GM18867 (cell line): ENCODE results near the gene KBTBD6.
"Not testable (repeated sequence)": the region's sequence is repeated elsewhere in the genome, so short reads cannot be mapped to it uniquely, and the experiment has no call there.

Source experiments
- ATAC-seq: cut with Tn5 transposase; IDR thresholded peaks from one replicate; pipeline ENCODE4 v1.9.1; 2021; ENCODE audit warnings: mild to moderate bottlenecking, moderate library complexity; ENCODE audit not compliant: unreplicated experiment

Gene KBTBD6

DNA sequence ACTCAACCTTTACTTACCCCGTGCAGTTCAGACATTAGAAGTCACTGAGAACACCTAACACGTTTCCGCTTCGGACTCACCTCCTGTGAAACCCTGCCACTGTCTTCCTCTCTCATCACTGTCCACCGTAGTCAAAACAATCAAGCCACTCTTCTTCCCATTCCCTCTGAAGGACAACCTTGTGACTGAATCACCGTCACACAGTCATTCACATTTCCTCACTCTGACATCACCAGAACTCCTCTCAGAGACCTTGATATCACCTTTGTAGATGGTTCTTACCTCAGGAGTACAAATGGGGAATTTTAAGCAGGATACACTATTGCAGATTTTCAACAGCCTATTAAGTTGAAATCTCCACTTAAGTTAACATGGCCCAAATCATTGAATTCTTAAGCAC is 1.3 kb upstream of the KBTBD6 start:
- no peak for ATAC-seq

DNA sequence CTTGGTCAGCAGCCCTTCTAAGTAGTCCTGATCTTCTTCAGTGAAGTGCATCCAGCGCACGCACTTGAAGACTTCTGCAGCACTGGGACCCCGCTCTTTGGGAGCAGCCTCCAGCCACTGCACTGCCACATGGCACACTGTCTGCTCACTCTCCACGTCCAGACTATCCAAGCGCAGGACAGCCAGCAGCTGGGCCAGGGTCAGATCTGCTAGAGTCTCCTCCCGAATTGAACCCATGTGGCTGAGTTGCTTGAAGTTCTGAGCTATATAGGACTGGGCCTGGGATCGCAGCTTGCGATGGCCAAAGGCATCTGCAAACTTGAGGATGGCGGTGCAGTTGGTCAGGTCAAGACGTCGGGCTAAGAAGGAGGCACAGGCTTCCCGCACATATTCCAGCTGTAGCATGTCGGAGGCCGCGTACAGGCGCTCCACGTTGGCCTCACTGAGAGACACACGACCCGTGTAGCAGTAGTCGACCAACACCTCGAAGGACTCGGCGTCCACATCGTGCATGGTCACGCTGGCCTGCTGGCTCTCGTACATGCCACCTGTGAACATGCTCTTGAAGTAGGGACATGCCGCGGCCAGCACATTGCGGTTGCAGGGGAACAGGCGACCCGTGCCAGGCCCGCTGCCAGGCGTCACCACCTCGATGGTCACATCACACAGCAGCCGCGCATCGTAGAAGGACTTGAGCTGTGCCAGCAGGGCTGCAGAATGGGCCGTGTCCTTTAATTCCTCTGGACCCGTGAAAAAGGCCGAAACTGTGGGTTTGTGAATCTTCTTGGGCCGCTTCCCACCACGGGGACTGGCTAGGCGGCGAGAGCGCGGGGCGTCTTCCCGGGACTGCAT is 716 bp downstream of the KBTBD6 start:
- peak; percentile 8 for ATAC-seq

DNA sequence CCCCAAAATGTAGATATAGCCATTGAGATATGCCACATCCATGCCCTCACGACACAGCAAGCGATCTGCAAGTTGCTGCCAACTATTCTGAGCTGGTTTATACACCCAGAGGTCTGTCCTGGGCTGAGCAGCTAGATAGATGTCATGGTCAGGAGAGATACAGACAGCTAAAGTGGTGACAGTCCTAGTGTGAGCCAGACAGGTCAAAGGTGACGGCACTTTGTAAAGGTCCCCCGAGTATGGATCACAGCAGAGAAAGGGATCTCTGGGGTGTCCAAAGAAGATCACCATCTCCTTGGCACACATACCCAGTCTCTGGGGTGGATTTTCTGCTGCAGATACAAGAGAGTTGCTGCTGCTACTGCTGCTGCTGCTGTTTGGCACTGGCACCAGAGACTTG is 1.4 kb downstream of the KBTBD6 start:
- not testable (repeated sequence) for ATAC-seq

DNA sequence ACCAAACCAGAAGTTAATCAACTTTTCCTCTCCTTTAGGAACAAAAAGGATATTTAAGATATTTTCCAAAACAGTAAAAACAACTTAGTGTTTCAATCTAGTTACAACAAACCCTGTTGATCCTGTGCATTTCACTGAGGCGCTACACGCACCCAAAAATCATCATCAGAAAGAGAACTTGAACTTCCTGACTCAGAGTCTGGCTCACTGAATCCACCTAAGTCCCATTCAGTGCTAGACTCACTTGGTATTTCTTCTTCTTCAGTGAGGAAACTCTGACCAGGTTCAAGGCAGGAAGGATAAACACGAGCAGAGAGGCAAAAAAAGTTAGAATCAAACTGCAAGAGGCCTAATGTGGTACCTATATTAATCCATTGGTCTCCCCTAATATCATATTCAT is 2.2 kb downstream of the KBTBD6 start:
- ATAC-seq = no peak

DNA sequence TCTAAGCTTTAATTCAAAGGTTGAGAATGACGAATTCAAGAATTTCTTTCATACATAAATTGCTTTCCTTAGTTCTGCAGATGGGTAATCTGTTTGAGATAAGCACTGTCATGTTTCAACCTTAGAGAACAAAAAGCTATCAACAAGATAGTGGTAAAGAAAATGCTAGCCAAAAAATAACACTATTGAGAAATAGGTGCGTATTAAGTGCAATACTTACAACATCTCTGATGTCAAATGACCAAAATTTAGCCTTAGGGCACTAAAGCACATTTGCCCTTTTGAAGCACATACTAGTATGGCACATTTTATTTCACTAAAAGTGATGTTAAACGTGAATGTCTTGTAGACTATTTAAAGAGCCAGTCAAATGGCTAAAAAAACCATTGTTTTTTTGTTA is 4.9 kb downstream of the KBTBD6 start:
- ATAC-seq = no peak

DNA sequence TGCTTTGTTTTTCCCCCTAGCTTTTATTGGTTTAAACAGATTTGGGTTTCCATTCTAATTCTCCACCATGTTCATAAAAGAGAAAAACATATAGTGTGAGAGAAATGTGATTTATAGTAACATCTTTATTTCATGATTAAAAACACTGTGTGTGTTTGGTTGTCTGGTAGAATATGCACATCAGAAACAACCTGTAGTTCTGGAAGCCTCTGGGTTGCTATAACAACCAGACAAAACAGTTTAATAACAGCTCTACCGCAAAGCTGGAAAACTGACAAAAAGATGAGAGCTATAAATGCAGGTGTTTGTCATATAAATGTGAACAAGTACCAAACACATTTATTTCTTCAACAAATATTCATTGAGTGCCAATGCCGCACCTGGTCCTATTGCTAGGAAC is 9.8 kb downstream of the KBTBD6 start:
- ATAC-seq = no peak

DNA sequence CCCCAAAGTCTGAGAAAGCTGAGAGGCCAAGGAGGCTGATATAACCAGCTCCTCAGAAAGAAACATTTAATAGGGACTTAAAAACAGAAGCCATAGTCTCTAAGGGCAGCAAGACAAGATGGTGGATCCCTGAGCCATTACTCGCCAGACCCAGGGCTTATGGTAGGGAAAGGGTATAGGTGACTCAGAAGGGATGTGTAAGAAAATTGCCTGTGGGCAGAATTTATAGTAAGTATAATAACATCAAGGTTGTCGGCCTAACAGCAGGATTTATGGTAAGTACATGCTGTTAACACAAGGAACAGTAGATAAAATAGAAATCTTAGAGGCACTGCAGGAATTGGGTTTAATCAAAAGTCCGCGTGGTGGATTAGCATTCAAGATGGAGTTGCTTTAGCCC is 14.7 kb downstream of the KBTBD6 start:
- no peak for ATAC-seq

DNA sequence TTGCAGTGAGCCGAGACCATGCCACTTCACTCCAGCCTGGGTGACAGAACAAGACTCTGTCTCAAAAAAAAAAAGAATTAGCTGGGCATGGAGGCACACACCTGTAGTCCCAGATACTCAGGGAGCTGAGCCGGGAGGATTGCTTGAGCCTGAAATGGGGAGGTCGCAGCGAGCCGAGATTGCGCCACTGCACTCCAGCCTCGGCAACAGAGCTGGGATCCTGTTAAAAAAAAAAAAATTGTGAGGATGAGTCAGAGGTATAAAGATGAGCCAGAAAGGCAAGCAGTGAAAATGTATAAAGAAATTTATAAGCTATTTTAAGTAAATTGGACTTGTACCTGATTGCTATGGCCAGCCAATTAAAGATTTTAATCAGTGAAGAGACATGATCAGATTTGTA is 21.1 kb downstream of the KBTBD6 start:
- ATAC-seq = no peak

DNA sequence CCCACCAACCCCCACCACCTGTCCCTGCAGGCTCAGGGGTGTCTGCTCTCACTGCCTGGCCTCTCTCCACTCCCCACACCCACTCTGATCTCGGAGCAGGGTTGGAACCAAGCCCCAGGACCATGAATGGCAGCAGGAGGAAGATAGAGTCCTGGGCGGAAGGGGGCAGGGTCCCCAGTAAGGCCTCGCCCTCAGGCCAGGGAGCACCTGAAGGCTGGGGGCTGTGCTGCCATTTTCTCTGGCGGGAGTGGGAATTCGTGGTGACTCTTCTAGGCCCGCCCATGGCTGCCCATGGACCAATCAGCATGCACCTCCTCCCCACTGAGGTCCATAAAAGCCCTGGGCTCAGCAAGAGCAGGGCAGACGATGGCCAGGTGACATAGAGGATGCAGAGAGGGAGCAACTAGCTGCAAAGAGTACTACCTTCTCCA is 25.0 kb downstream of the KBTBD6 start:
- no peak for ATAC-seq

DNA sequence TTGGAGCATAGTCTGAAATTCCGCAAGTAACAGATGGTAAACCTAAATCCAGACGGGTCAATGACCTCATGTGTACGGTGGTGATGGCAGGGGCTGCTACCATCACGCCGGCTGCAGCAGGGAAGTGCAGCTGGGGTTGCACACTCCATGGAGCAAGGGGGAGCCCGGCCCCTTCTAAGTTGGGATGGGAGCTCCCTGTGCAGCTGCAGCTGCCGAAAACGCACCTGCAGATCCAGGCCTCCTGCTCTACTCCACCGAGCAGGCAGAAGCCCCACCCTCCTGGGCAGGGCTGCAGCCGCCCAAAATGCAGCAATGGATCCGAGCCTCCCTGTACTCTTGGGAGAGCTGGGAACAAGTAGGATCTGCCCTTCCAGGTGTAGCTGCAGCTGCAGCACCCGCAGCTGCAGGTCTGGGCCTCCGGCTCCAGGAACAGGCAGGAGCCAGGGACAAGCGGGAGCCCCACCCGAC is 25.5 kb downstream of the KBTBD6 start:
- ATAC-seq = no peak

DNA sequence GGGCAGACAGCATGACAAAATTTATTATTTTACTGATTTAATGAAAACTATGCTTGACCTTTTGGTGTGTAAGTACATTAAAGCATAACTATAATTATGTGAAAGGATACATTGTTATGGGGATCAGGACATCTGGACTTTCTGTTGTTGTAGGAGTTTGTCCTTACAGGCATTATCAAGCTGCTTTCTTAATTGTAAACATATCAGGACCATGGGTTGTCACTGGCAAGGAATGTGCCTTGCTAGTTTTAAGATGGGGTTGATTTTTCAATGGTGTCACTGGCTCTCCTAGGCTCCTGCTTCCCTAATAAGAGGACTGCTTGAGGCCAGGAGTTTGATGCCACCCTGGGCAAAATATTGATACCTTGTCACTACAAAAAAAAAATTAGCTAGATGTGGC is 32.6 kb downstream of the KBTBD6 start:
- ATAC-seq = no peak

DNA sequence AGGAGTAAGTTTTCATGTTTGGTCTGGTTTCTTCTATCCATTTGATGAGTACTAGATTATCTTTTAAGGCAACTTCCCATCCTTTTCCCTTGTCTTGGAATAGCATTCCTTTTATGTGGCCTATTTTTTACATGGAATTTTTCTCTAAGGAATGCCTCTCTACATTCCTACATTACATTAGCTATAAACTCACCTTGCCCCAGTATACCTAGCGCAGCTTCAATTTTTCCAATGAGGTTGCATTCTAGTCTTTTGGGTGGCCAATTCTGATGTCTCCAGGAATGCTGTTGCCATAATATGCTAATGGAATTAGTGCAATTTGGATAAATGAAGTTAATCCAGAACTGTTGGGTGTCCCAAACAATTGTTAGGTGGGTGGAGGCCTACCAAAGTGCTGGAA is 33.8 kb downstream of the KBTBD6 start:
- ATAC-seq = no peak

DNA sequence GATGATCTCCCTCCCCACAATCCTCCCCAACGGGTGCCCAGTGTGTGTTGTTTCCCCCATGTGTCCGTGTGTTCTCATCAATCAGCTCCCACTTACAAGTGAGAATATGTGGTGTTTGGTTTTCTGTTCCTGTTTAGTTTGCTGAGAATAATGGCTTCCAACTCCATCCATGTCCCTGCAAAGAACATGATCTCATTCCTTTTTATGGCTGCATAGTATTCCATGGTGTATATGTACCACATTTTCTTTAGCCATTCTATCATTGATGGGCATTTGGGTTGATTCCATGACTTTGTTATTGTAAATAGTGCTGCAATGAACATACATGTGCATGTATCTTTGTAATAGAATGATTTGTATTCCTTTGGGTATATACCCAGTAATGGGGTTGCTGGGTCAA is 36.9 kb downstream of the KBTBD6 start:
- not testable (repeated sequence) for ATAC-seq

DNA sequence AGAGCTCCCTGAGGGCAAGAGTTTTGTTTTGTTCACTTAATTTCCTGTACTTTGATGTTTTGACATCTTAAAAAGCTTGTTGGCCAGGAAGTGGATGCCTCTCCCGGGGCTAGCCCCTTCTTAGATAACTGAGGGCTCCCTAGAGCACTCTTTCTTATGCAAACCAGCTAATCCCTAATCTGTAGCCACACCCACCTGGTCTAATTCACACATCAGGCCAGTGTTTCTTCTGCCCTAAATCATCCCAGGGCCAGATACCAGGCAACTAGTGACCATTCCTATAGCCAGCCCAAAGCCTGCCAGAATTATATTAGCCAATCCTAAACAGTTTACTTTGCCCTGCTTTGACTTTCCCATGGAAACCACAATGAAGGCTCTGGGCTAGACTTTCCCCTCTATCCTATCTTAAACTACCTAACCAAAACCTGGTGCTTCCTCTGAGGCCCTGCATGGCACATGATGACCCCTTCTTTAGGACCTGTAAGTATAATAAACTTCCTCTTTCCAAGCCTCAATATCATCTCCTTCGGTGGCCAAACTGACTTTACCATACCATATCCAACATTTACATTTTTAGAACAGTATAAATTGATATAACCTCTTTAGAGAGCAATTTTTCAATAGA is 46.5 kb downstream of the KBTBD6 start:
- no peak for ATAC-seq

DNA sequence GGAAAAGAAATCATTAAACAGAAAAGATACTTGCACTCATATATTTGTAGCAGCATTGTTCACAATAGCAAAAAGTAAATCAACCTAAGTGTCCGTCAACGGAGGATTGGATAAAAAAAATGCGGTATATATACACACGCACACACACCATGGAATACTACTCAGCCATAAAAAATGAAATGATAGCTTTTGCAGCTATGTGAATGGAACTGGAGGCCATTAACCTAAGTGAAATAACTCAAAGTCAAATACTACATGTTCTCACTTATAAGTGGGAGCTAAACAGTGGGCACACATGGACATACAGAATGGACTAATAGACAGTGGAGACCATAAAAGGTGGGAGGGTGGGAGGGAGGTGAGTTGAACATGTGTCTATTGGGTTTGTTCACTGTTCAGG is 52.9 kb downstream of the KBTBD6 start:
- ATAC-seq = no peak
